PC-3 (cell line): ENCODE measurements around the gene TTC28.

Experiments
- CTCF ChIP-seq: fragments of 300-600 bp; sonication (generic); conservative IDR thresholded peaks from 2 replicates; pipeline ENCODE4 v1.5.1; 2017; ENCODE audit warnings: antibody characterized with exemption, low read depth, mild to moderate bottlenecking, low read length
- EZH2phosphoT487 ChIP-seq: fragments of 300-600 bp; sonication (generic); IDR thresholded peaks from 2 replicates; pipeline ENCODE4 v1.6.1; 2018; ENCODE audit warnings: mild to moderate bottlenecking, antibody characterized with exemption, low read length, borderline replicate concordance

- no peak for TF ChIP-seq CTCF
- TF ChIP-seq EZH2phosphoT487 = no peak
Observed at GRCh38 chr22:28077166-28077565, 602.5 kb downstream of the TTC28 start.
